GM12865 (cell line): Measurements from ENCODE around the gene MAEA.

Experiments
- DNase-seq: peaks from one replicate; pipeline ENCODE4 v3.0.0; 2010; ENCODE audit warnings: low read depth
- H3K4me3 ChIP-seq: 2 replicates; pipeline ENCODE4 v1.5.1; 2011; ENCODE audit warnings: mild to moderate bottlenecking, low read depth, low read length, control low read depth
- TF ChIP-seq, protein P1 (sequence below): IDR thresholded peaks from 2 replicates; pipeline ENCODE4 v1.5.1; 2011; ENCODE audit warnings: low read length, control low read depth, low read depth, inconsistent platforms; ENCODE audit not compliant: insufficient read depth; ENCODE audit errors: missing control alignments

Gene MAEA

DNA sequence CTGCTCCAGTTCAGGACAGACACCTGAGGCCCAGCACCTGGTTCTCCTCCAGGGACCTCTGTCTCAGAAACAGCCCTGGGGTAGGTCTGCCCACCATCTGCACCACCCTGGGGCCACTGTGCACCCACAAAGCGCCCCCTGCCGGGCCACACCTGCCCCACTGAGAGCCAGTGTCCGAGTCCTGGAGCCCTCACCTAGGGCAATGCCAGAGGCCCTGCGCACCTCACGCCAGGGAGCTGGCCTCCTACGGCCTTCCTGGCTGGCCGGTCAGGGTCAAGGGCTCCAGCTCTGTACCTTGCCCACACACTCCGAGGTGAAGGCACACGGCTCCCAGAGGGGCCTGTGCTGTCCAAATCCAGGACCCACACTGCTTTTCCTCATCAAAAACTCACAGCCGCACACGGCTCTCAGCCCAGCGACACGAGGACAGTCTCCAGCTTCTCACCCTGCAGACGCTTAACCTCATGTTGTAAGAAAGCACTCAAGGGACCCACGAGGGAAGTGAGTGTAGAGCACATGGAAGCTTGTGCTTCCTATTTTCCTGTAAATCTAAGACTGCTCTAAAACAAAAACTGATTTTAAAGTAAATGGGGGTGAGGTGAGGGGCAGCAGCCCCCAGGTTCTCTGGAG lies 46.1 kb upstream of the MAEA start:
- no peak overlapping the region for H3K4me3 ChIP-seq
- no peak for DNase-seq
- TF ChIP-seq, protein P1, sequence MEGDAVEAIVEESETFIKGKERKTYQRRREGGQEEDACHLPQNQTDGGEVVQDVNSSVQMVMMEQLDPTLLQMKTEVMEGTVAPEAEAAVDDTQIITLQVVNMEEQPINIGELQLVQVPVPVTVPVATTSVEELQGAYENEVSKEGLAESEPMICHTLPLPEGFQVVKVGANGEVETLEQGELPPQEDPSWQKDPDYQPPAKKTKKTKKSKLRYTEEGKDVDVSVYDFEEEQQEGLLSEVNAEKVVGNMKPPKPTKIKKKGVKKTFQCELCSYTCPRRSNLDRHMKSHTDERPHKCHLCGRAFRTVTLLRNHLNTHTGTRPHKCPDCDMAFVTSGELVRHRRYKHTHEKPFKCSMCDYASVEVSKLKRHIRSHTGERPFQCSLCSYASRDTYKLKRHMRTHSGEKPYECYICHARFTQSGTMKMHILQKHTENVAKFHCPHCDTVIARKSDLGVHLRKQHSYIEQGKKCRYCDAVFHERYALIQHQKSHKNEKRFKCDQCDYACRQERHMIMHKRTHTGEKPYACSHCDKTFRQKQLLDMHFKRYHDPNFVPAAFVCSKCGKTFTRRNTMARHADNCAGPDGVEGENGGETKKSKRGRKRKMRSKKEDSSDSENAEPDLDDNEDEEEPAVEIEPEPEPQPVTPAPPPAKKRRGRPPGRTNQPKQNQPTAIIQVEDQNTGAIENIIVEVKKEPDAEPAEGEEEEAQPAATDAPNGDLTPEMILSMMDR, result no peak

DNA sequence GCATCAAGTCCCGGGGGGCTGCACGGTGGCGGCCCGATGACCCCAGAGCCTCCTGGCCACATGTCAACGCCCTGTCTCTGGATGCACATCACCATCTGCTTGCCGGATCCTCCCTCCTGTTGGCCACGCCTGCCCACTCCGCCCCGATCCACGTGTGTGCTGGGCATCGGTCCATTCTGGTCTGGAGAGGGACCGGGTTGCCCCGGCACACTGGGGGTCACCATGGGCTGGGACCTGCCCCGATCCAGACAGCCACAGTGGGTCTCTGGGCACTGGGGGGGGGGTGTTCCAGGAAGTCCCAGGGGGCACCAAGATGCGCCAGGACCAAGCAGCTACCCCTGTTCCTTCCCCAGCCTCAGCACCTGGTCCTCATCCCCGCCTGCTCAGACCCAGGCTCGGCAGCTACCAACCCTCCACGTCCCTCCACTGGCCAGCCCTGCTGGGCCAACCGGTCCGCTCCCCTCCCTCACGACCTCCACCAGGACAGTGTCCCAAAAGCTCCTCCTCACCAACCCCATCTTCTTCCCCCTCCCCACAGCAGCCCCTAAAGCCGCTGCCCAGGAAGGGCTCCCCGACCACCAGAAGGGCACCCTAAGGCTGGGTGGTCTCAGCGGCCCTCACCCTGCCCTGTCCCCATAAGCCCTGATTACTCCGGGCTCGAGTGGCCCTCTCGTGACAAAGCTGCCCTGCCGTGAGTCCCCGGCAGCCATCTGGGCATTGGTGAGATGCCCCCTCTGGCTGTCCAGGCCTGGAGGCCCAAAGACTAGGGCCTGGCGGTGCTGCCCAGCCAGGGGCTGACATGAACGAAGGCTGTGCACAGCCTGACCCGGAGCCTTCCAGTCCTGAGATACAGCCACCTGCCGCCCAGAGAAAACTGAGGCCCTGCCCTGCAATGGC lies 45.4 kb upstream of the MAEA start:
- H3K4me3 ChIP-seq, result no peak overlapping the region
- TF ChIP-seq, protein P1, result no peak
- DNase-seq, result no peak

DNA sequence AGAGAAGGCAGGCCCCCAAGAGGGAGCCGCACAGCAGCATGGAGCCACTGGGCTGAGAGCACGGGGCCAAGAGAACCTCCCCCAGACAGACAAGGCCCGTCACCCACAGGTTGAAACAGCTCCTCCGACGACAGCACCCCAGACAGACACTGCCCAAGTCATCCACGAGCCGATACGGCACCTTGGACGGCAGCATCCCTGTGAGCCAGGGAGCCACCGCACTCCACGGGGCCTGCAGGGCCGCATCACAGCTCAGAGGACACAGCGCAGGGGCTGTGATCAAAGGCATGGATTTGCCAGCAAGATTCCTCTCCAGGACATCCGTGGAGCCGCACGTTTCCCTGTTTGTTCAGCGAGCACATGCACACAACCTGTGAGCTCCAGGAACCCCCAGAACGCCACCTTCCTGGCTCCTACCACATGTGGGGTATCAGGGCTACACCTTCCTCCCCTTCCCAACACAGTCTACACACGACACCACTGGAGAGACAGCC lies 44.7 kb upstream of the MAEA start:
- DNase-seq, result no peak
- TF ChIP-seq, protein P1, result no peak
- H3K4me3 ChIP-seq, result no peak overlapping the region

DNA sequence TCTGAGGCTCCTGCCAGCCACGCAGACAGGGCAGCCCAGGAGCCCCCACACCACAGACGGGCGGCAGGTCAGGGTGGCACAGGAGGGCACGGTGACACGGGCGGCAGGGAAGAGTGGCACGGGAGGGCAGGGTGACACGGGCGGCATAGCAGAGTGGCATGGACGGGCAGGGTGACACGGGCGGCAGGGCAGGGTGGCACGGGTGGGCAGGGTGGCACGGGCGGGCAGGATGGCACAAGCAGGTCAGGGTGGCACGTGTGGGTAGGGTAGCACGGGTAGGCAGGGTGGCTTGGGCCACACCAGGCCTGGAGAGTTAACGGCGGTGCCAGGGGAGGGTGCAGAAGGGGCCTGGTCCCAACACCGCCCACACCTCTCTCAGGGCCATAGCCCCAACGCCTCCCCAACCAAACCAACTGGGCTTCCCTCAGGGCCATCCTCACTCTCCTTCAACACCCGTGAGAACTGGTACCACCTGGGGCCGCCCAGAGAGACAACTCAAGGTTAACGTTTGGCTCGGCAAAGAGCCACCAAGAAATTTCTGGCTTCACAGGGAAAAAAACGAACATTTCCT lies 44.1 kb upstream of the MAEA start:
- TF ChIP-seq, protein P1, result no peak

DNA sequence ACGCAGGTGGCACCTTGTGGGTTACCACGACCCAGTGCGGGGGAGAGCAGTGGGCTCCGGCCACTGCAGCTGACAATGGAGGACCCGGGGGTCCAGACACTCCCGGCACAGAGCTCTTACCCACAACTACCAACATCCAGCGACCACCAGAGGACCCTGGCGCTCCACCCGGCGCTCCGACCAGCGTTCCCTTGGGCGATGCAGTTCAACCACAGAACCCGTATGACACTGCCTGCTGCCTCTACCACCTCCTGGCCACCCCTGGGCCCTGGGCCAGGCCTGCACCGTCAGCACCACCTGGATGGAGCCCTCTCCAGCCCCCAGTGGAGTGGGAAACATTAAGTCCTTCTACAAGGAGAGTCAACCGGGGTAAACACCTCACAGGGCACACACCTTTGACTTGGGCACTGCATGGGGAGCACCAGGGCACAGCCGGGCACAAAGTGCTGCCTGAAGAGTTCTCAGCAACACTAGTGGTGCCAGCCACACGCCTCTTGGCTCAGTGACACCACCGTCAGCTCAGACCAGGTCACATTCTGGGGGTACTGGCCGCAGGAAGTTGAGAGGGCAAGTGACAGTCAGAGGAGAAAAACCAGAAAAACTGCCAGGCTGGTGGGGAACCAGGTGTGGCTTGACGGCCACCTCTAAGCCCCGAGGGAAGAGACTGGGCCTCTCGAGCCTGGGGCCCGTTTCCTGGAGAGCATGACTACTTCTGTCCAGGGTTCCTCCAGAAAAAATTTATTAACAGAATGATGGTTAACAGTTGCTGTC lies 43.4 kb upstream of the MAEA start:
- TF ChIP-seq, protein P1, result no peak
- peak; percentile 60 for DNase-seq
- H3K4me3 ChIP-seq, result peak overlapping the region; percentile 88

More for the DNA sequence above, 44.1 kb upstream of the MAEA start:
- H3K4me3 ChIP-seq, result no peak overlapping the region
- DNase-seq, result no peak
